IMR-90 (cell line): Measurements from ENCODE around the gene OR11A1. TPM values are rescaled to one million over a fixed set of nuclear protein-coding genes. Genes with fewer than 3 reads are reported as not detected.

Source experiments
- ATAC-seq: fragments of 200-7000 bp; cut with Tn5 transposase; 2 replicates; pipeline ENCODE4 v1.9.1; 2020; ENCODE audit warnings: low read depth, mild to moderate bottlenecking, moderate library complexity
- BruUV-seq: library from RNA; stranded (reverse); fragments of 400-500 nt; replicated peaks from 2 replicates; lab custom pipeline; 2021; lab: Mats Ljungman, UMichigan
- CTCF ChIA-PET: fragments of 300-600 bp; formaldehyde crosslinking; extraction: SDS; loops from one replicate; lab custom pipeline; 2021; ENCODE audit warnings: antibody characterized with exemption; lab: Yijun Ruan, JAX
- POLR2A ChIA-PET: fragments of 300-600 bp; sonication (Branson Sonifier 250); formaldehyde crosslinking; loops from one replicate; lab custom pipeline; 2022; ENCODE audit warnings: antibody characterized with exemption; ENCODE audit not compliant: unreplicated experiment; lab: Charles Lee
- DNase-seq: peaks from one replicate; pipeline ENCODE4 v3.0.0; 2013
- H2AFZ ChIP-seq: replicated peaks from 2 replicates; pipeline ENCODE3; 2013; ENCODE audit warnings: low read length, mild to moderate bottlenecking; ENCODE audit not compliant: poor library complexity
- H2AK5ac ChIP-seq: 2 replicates; pipeline ENCODE4 v1.6.1; 2013; ENCODE audit warnings: low read depth, low read length, inconsistent platforms
- H2AK9ac ChIP-seq: replicated peaks from 2 replicates; pipeline ENCODE3; 2013; ENCODE audit warnings: mild to moderate bottlenecking, low read depth, low read length, moderate library complexity; ENCODE audit not compliant: poor library complexity
- H2BK120ac ChIP-seq: 2 replicates; pipeline ENCODE4 v1.6.1; 2013; ENCODE audit warnings: low read depth, low read length, inconsistent platforms
- H2BK15ac ChIP-seq: 3 replicates; pipeline ENCODE4 v1.6.1; 2013; ENCODE audit warnings: low read depth, low read length, inconsistent platforms
- H2BK20ac ChIP-seq: 2 replicates; pipeline ENCODE4 v1.6.1; 2013; ENCODE audit warnings: low read depth, mild to moderate bottlenecking, inconsistent platforms, low read length, moderate library complexity
- H2BK5ac ChIP-seq: 2 replicates; pipeline ENCODE4 v1.6.1; 2013; ENCODE audit warnings: mild to moderate bottlenecking, low read depth, low read length, inconsistent platforms; ENCODE audit not compliant: poor library complexity, severe bottlenecking
- H3K14ac ChIP-seq: replicated peaks from 2 replicates; pipeline ENCODE4 v1.6.1; 2013; ENCODE audit warnings: low read depth, low read length, inconsistent platforms
- H3K18ac ChIP-seq: 2 replicates; pipeline ENCODE4 v1.6.1; 2013; ENCODE audit warnings: low read depth, low read length, control low read depth
- H3K23ac ChIP-seq: 2 replicates; pipeline ENCODE4 v1.6.1; 2013; ENCODE audit warnings: low read depth, low read length, inconsistent platforms
- H3K27ac ChIP-seq: 2 replicates; pipeline ENCODE4 v1.5.1; 2013; ENCODE audit warnings: mild to moderate bottlenecking, control low read depth, low read length; ENCODE audit not compliant: insufficient read depth
- H3K27me3 ChIP-seq: 2 replicates; pipeline ENCODE4 v1.6.1; 2013; ENCODE audit warnings: low read length; ENCODE audit not compliant: control insufficient read depth, insufficient read depth
- H3K36me3 ChIP-seq: 2 replicates; pipeline ENCODE4 v1.6.1; 2013; ENCODE audit warnings: low read length, mixed read lengths; ENCODE audit not compliant: control insufficient read depth, insufficient read depth
- H3K4ac ChIP-seq: 2 replicates; pipeline ENCODE4 v1.6.1; 2013; ENCODE audit warnings: low read depth, low read length, inconsistent platforms
- H3K4me1 ChIP-seq: 2 replicates; pipeline ENCODE4 v1.6.1; 2013; ENCODE audit warnings: low read length, mixed read lengths; ENCODE audit not compliant: control insufficient read depth, insufficient read depth
- H3K4me2 ChIP-seq: 2 replicates; pipeline ENCODE4 v1.6.1; 2013; ENCODE audit warnings: low read depth, mild to moderate bottlenecking, control low read depth, low read length, moderate library complexity
- H3K4me3 ChIP-seq: 2 replicates; pipeline ENCODE4 v1.5.1; 2013; ENCODE audit warnings: low read depth, mild to moderate bottlenecking, control low read depth, low read length, moderate library complexity; ENCODE audit not compliant: insufficient read depth
- H3K56ac ChIP-seq: 2 replicates; pipeline ENCODE4 v1.6.1; 2013; ENCODE audit warnings: low read length, inconsistent platforms; ENCODE audit not compliant: insufficient read depth; ENCODE audit errors: extremely low read depth
- H3K79me1 ChIP-seq, 2 experiments: 2 replicates each; pipeline ENCODE4 v1.6.1; 2013; ENCODE audit warnings: low read length in 2 of 2, inconsistent platforms in 1 of 2, low read depth in 1 of 2
- H3K9ac ChIP-seq: 2 replicates; pipeline ENCODE4 v1.6.1; 2013; ENCODE audit warnings: low read depth, low read length, control low read depth
- H3K9me1 ChIP-seq: 2 replicates; pipeline ENCODE4 v1.6.1; 2013; ENCODE audit warnings: low read length, inconsistent platforms; ENCODE audit not compliant: insufficient read depth
- H3K9me3 ChIP-seq: 2 replicates; pipeline ENCODE4 v1.6.1; 2013; ENCODE audit warnings: low read length; ENCODE audit not compliant: control insufficient read depth, insufficient read depth
- H4K20me1 ChIP-seq: 2 replicates; pipeline ENCODE4 v1.6.1; 2013; ENCODE audit warnings: low read length, inconsistent platforms; ENCODE audit not compliant: insufficient read depth
- H4K5ac ChIP-seq: 2 replicates; pipeline ENCODE4 v1.6.1; 2013; ENCODE audit warnings: mild to moderate bottlenecking, low read depth, low read length, control low read depth
- H4K8ac ChIP-seq, 2 experiments: 2 replicates each; pipeline ENCODE4 v1.6.1; 2013; ENCODE audit warnings: low read depth in 2 of 2, low read length in 2 of 2, control low read depth in 1 of 2, inconsistent platforms in 1 of 2
- H4K91ac ChIP-seq: 2 replicates; pipeline ENCODE4 v1.6.1; 2013; ENCODE audit warnings: low read depth, low read length, inconsistent platforms; ENCODE audit not compliant: insufficient read depth
- CEBPB ChIP-seq: IDR thresholded peaks from 2 replicates; pipeline ENCODE4 v1.6.1; 2012; ENCODE audit warnings: low read depth, low read length, improper control_type of control experiment
- CHD1 ChIP-seq: IDR thresholded peaks from 2 replicates; pipeline ENCODE4 v1.6.1; 2012; ENCODE audit warnings: low read depth, low read length, improper control_type of control experiment
- RFX5 ChIP-seq: IDR thresholded peaks from 2 replicates; pipeline ENCODE4 v1.8.0; 2012; ENCODE audit warnings: low read depth, mild to moderate bottlenecking, low read length, moderate library complexity
- WGBS, 2 experiments: methylation state at CpG; one replicate each; pipeline versions ENCODE4 v1.1.5 to v1.1.7; 2013; ENCODE audit warnings: missing lambda C conversion rate in 2 of 2; ENCODE audit not compliant: insufficient read length in 1 of 2; ENCODE audit errors: extremely low coverage in 2 of 2; 5-methylcytosine and 5-hydroxymethylcytosine counted together
- dilution Hi-C: fragments of 300-500 bp; cut with HindIII; formaldehyde crosslinking; loops from one replicate; pipeline ENCODE4 v1.14.3; 2018; ENCODE audit warnings: low sequenced_read_pairs; ENCODE audit not compliant: unreplicated experiment
- in situ Hi-C: fragments of 300-500 bp; cut with MboI; formaldehyde crosslinking; loops from 3 replicates; pipeline ENCODE4 v1.14.3; 2019; ENCODE audit warnings: low sequenced_read_pairs, inconsistent platforms, mixed read lengths
- intact Hi-C: fragments of 100-400 bp; cut with micrococcal nuclease; formaldehyde crosslinking; loops from 2 replicates; pipeline ENCODE4 v1.10.0; 2022
- polyA plus RNA-seq, 3 experiments: library from polyadenylated mRNA; depleted of rRNA; stranded (reverse); fragments of >200 nt; gene quantifications; 2 replicates each; pipeline ENCODE4 v1.2.3, GENCODE V29; 2012; ENCODE audit warnings: low replicate concordance in 1 of 3
- total RNA-seq: library from RNA; depleted of rRNA; stranded (reverse); fragments of >200 nt; gene quantifications from 2 replicates; pipeline ENCODE4 v1.2.3, GENCODE V29; 2012
- TF ChIP-seq, protein P1 (sequence below): fragments of 150-350 bp; IDR thresholded peaks from 2 replicates; pipeline ENCODE4 v1.6.1; 2016; ENCODE audit warnings: low read depth, mild to moderate bottlenecking, low read length, moderate library complexity, borderline replicate concordance

OR11A1 gene
- total and polyA plus RNA-seq, 2 of the 4 experiments (the other 2 are of a cell fraction): not detected

DNA sequence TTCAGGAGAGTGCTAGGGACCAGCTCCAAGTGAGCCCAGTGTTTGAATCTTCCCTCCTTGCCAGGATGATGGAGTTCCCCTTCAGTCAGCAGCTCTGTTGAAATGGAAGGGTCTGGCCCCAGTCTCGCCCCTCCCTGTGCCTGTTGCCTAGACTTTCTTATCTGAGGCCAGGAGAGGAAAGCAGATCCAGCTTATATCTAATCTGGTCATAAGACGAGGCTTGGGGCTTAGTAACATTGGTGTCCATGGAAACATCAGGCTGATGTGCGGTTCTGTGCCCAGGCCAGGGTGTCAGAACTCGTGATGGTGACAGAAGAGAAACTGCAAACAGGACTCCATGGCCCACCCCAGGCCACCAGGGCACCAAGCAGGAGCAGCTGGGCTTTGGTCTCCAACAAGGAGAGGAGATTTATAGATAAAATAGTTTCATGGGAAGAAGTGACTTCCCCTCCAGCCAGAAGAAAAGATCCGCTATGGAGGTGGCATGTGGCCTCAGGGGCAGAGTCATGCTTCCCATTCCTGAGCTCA lies 21.1 kb upstream of the OR11A1 start:
- BruUV-seq: no TSS peak
- H3K9me3 ChIP-seq: peaks cover 24% of the 10 kb centered on the region
- H2BK15ac ChIP-seq: no peak overlapping the region
- DNase-seq: no peak
- H3K27ac ChIP-seq: no peak overlapping the region
- no peaks in the 10 kb centered on the region for H3K27me3 ChIP-seq
- in situ Hi-C loops (no loop called here), dilution Hi-C loops (no loop called here), intact Hi-C loops (no loop called here)
- no peak overlapping the region for H3K14ac ChIP-seq
- H4K8ac ChIP-seq: no peak overlapping the region
- no peak overlapping the region for H3K23ac ChIP-seq
- POLR2A ChIA-PET: no interaction called here
- no peaks in the 10 kb centered on the region for H3K79me1 ChIP-seq
- no peak overlapping the region for H2BK5ac ChIP-seq
- H3K4ac ChIP-seq: no peak overlapping the region
- CTCF ChIA-PET: no interaction called here
- no peak overlapping the region for H3K56ac ChIP-seq
- H4K20me1 ChIP-seq: no peaks in the 10 kb centered on the region
- no peak overlapping the region for H3K4me3 ChIP-seq
- H3K36me3 ChIP-seq: no peaks in the 10 kb centered on the region
- H3K9me1 ChIP-seq: no peaks in the 10 kb centered on the region
- no peak overlapping the region for H2AK5ac ChIP-seq
- WGBS, 2 experiments: no CpG with 5 or more reads among the region's 5 CpGs
- TF ChIP-seq CHD1 (no peak), RFX5 (no peak), CEBPB (no peak)
- TF ChIP-seq, protein P1, sequence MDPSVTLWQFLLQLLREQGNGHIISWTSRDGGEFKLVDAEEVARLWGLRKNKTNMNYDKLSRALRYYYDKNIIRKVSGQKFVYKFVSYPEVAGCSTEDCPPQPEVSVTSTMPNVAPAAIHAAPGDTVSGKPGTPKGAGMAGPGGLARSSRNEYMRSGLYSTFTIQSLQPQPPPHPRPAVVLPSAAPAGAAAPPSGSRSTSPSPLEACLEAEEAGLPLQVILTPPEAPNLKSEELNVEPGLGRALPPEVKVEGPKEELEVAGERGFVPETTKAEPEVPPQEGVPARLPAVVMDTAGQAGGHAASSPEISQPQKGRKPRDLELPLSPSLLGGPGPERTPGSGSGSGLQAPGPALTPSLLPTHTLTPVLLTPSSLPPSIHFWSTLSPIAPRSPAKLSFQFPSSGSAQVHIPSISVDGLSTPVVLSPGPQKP: no peak
- H3K4me1 ChIP-seq: no peaks in the 10 kb centered on the region
- no peak overlapping the region for H2BK20ac ChIP-seq
- no peak overlapping the region for H2AFZ ChIP-seq
- no peak for ATAC-seq
- no peak overlapping the region for H2BK120ac ChIP-seq
- peak overlapping the region; percentile 28 for H2AK9ac ChIP-seq
- H3K4me2 ChIP-seq: no peak overlapping the region
- H3K9ac ChIP-seq: no peak overlapping the region
- H4K5ac ChIP-seq: no peak overlapping the region
- H4K91ac ChIP-seq: no peak overlapping the region
- no peak overlapping the region for H3K18ac ChIP-seq
